ENCODE measurements around the gene HSDL1. TPM values are rescaled to one million over a fixed set of nuclear protein-coding genes. Genes with fewer than 3 reads are reported as not detected.

HSDL1 gene
- total RNA-seq, result 13.1 and 13.2 TPM in 2 replicates

GRCh38 chr16:84144859-84145639 is at the start of gene HSDL1, which contains the start of gene DNAAF1:
Gene HSDL1 (minus strand): TSS chr16:84145177. CDS start chr16:84131321, 13,856 bp downstream.
Gene DNAAF1 (plus strand): TSS chr16:84145308. CDS start chr16:84145441, 133 bp downstream.

GRCh38 chr16:84190731-84191388 is 45.9 kb upstream of the HSDL1 start, which contains the start of gene ADAD2:
Gene ADAD2 (plus strand): TSS chr16:84191157. CDS start chr16:84191231, 74 bp downstream.

GRCh38 chr16:84186685-84187437 is 41.9 kb upstream of the HSDL1 start, which contains the start of gene TAF1C:
Gene TAF1C (minus strand): TSS chr16:84187057. CDS start chr16:84184988, 2,069 bp downstream.

GRCh38 chr16:84116720-84117493 is 28.1 kb downstream of the HSDL1 start, which contains the start of gene MBTPS1:
Gene MBTPS1 (minus strand): TSS chr16:84116942. CDS start chr16:84101783, 15,159 bp downstream.

Other genes with a start within 250 kb of the HSDL1 start
- 2.9 and 3.3 TPM in 2 replicates for gene MLYCD, start 246.1 kb downstream of the HSDL1 start, total RNA-seq
- gene OSGIN1, start 191.9 kb downstream of the HSDL1 start, total RNA-seq, result 3.1 and 3.3 TPM in 2 replicates
- under 0.01 TPM in 1 of 2 replicates, not detected in the other for gene NECAB2, start 176.9 kb downstream of the HSDL1 start, total RNA-seq
- not detected in 2 replicates for gene SLC38A8, start 102.4 kb downstream of the HSDL1 start, total RNA-seq
- gene MBTPS1, start 28.2 kb downstream of the HSDL1 start, total RNA-seq, result 63.9 and 72.1 TPM in 2 replicates
- not detected in 2 replicates for gene DNAAF1, start 131 bp upstream of the HSDL1 start, total RNA-seq
- gene TAF1C, start 41.9 kb upstream of the HSDL1 start, total RNA-seq, result 23.1 and 27.6 TPM in 2 replicates
- not detected in 2 replicates for gene ADAD2, start 46.0 kb upstream of the HSDL1 start, total RNA-seq
- not detected in 2 replicates for gene KCNG4, start 94.8 kb upstream of the HSDL1 start, total RNA-seq
- under 0.01 and 0.20 TPM in 2 replicates for gene WFDC1, start 149.7 kb upstream of the HSDL1 start, total RNA-seq
- under 0.01 TPM in 1 of 2 replicates, not detected in the other for gene ATP2C2, start 223.4 kb upstream of the HSDL1 start, total RNA-seq